ENCODE data around the gene RSKR. TPM values are rescaled to one million over a fixed set of nuclear protein-coding genes. Genes with fewer than 3 reads are reported as not detected.
A peak's percentile ranks its signal among the peaks of the same experiment; 100 is the strongest.
"Not testable (repeated sequence)": the region's sequence is repeated elsewhere in the genome, so short reads cannot be mapped to it uniquely, and the experiment has no call there.

The RSKR gene
- total and polyA plus RNA-seq, 9 of the 15 experiments (the other 6 are each of a cell fraction or from before 2014, with no cell fraction given): 1.4 to 42.3 (median 16.2) TPM

- TF ChIP-seq DMBX1 (CRISPR knock-in tag; IDR thresholded peaks at IDR 0.05; ENCODE audit: borderline replicate concordance) (peak; percentile 22; the same call in 1 of the 2 replicates), CBFA2T3 (IDR thresholded peaks at IDR 0.05) (0 out of 2 replicates have a peak, but pooled peaks have one; percentile 32)
- H3K27me3 ChIP-seq (ENCODE audit: control insufficient read depth in 2 of 2, insufficient read depth in 2 of 2, low read length in 2 of 2); H3K4me2 ChIP-seq (ENCODE audit: insufficient read depth, low read length); H3K4me3 ChIP-seq; intact Hi-C loops (cut with micrococcal nuclease); in situ Hi-C loops (cut with MboI); CTCF ChIA-PET (ENCODE audit: low intra/inter-chr PET ratio); BruUV-seq (replicated peaks); H4K20me1 ChIP-seq (replicated peaks; ENCODE audit: control insufficient read depth, insufficient read depth, low read length); H3K9ac ChIP-seq (ENCODE audit: insufficient read depth in 1 of 2, low read depth in 2 of 2, low read length in 2 of 2); H3K27ac ChIP-seq (ENCODE audit: extremely low read depth, low read depth, low read length); H3K4me1 ChIP-seq (replicated peaks in 1 of 2; ENCODE audit: control insufficient read depth in 2 of 2, insufficient read depth in 2 of 2, low read length in 2 of 2); H2AFZ ChIP-seq (ENCODE audit: low read depth, low read length); DNase-seq (ENCODE audit: extremely low read depth in 1 of 4, low spot score in 3 of 4); H3K9me3 ChIP-seq (replicated peaks; ENCODE audit: control insufficient read depth, insufficient read depth, low read depth, low read length); H3K9me1 ChIP-seq (ENCODE audit: control insufficient read depth, insufficient read depth, low read length); FAIRE-seq; ATAC-seq: not testable (repeated sequence)
- POLR2A ChIA-PET: interaction anchor here (1.0 to 1.3 kb wide), 2 partner anchors 9 to 10 kb away, joined by 3 read pairs; no protein-coding TSS in a partner anchor
- Histone ChIP-seq H3K79me2 (ENCODE audit: control insufficient read depth, insufficient read depth, low read length) (peaks cover 52% of the 10 kb centered on the region), H3K36me3 (ENCODE audit: control insufficient read depth, insufficient read depth, low read length) (peaks cover 49% of the 10 kb centered on the region; the same call in 2 of the 3 replicates)
- WGBS (ENCODE audit: insufficient coverage, low coverage, missing lambda C conversion rate): 56% methylated on average over 3 of the region's 8 CpGs
Measured at GRCh38 chr17:28658342-28658741, 44.4 kb upstream of the RSKR start.

DNA sequence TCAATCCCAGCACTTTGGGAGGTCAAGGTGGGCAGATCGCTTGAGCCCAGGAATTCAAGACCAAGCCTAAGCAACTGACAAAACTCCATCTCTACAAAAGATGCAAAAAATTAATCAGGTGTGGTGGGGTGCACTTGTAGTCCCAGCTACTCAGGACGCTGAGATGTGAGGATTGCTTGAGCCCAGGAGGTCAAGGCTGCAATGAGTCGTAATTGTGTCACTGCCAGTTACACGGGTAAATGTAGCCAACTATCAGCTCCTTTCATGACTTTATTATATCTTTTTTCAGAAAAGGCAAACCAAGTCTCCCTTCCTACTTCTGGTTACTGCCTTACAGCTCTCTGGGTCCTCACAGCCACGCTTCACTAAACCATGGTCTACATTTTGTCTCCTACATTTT lies 43.8 kb upstream of the RSKR start:
- H3K4me3 ChIP-seq: no peak overlapping the region
- ATAC-seq: no peak
- peaks cover 2 to 5% of the 10 kb centered on the region in 2 experiments; a peak in 3 of 5 replicates for H3K4me1 ChIP-seq (replicated peaks in 1 of 2; ENCODE audit: control insufficient read depth in 2 of 2, insufficient read depth in 2 of 2, low read length in 2 of 2)
- peaks cover 52% of the 10 kb centered on the region; the same call in 2 of the 3 replicates for H3K36me3 ChIP-seq (ENCODE audit: control insufficient read depth, insufficient read depth, low read length)
- H3K79me2 ChIP-seq (ENCODE audit: control insufficient read depth, insufficient read depth, low read length): peaks cover 46% of the 10 kb centered on the region
- H3K27ac ChIP-seq (ENCODE audit: extremely low read depth, low read depth, low read length): no peak overlapping the region
- H3K27me3 ChIP-seq (ENCODE audit: control insufficient read depth in 2 of 2, insufficient read depth in 2 of 2, low read length in 2 of 2): no peaks in the 10 kb centered on the region
- CTCF ChIA-PET (ENCODE audit: low intra/inter-chr PET ratio): no interaction called here
- H2AFZ ChIP-seq (ENCODE audit: low read depth, low read length): no peak overlapping the region
- 75% methylated on average over 5 of the region's 5 CpGs for WGBS (ENCODE audit: insufficient coverage, low coverage, missing lambda C conversion rate)
- H3K9me3 ChIP-seq (replicated peaks; ENCODE audit: control insufficient read depth, insufficient read depth, low read depth, low read length): no peaks in the 10 kb centered on the region
- in situ Hi-C loops (cut with MboI): no loop called here
- intact Hi-C loops (cut with micrococcal nuclease): no loop called here
- DNase-seq (ENCODE audit: extremely low read depth in 1 of 4, low spot score in 3 of 4): no peak
- BruUV-seq (replicated peaks): no TSS peak
- POLR2A ChIA-PET: interaction anchor here (0.8 to 1.6 kb wide), 4 partner anchors 8 to 32 kb away, joined by 3 to 6 read pairs (median 4); no protein-coding TSS in a partner anchor
- H3K9ac ChIP-seq (ENCODE audit: insufficient read depth in 1 of 2, low read depth in 2 of 2, low read length in 2 of 2): no peak overlapping the region
- no peaks in the 10 kb centered on the region for H3K9me1 ChIP-seq (ENCODE audit: control insufficient read depth, insufficient read depth, low read length)
- no peak for FAIRE-seq
- H3K4me2 ChIP-seq (ENCODE audit: insufficient read depth, low read length): no peak overlapping the region
- H4K20me1 ChIP-seq (replicated peaks; ENCODE audit: control insufficient read depth, insufficient read depth, low read length): peaks cover 5% of the 10 kb centered on the region; the same call in 1 of the 2 replicates
- no peak for TF ChIP-seq HSF4 (CRISPR knock-in tag; IDR thresholded peaks at IDR 0.05; ENCODE audit: borderline replicate concordance)
- no peak for TF ChIP-seq ZNF586 (CRISPR knock-in tag; conservative IDR thresholded peaks at IDR 0.05)
- TF ChIP-seq BRD4 (IDR thresholded peaks at IDR 0.05): no peak
- no peak for TF ChIP-seq SAP30 (IDR thresholded peaks at IDR 0.05; ENCODE audit: borderline replicate concordance, insufficient read depth, low read depth, low read length, poor library complexity, severe bottlenecking)
- TF ChIP-seq DDX20 (tag; IDR thresholded peaks at IDR 0.05; ENCODE audit: low read depth): no peak
- TF ChIP-seq ZNF212 (CRISPR knock-in tag; IDR thresholded peaks at IDR 0.05): no peak
- TF ChIP-seq PML (IDR thresholded peaks at IDR 0.05; ENCODE audit: low read length): no peak
- TF ChIP-seq CBX1 (IDR thresholded peaks at IDR 0.05; ENCODE audit: low read depth): no peak
- no peak for TF ChIP-seq ZNF764 (CRISPR knock-in tag; IDR thresholded peaks at IDR 0.05; ENCODE audit: low read depth)
- TF ChIP-seq, protein P1, sequence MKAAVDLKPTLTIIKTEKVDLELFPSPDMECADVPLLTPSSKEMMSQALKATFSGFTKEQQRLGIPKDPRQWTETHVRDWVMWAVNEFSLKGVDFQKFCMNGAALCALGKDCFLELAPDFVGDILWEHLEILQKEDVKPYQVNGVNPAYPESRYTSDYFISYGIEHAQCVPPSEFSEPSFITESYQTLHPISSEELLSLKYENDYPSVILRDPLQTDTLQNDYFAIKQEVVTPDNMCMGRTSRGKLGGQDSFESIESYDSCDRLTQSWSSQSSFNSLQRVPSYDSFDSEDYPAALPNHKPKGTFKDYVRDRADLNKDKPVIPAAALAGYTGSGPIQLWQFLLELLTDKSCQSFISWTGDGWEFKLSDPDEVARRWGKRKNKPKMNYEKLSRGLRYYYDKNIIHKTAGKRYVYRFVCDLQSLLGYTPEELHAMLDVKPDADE (conservative IDR thresholded peaks at IDR 0.05; ENCODE audit: control insufficient read depth, low read depth, low read length): no peak
- TF ChIP-seq FOS (IDR thresholded peaks at IDR 0.05; ENCODE audit: extremely low read depth, insufficient read length): no peak
- TF ChIP-seq EZH2 (IDR thresholded peaks at IDR 0.05; ENCODE audit: borderline replicate concordance, low read depth, low read length): no peak

Data from K562 (cell line).